HG03460 (cell line): ENCODE results near the gene FBP1.
"Not testable (repeated sequence)": the region's sequence is repeated elsewhere in the genome, so short reads cannot be mapped to it uniquely, and the experiment has no call there.

ENCODE experiments used
- ATAC-seq: cut with Tn5 transposase; IDR thresholded peaks from one replicate; pipeline ENCODE4 v1.9.1; 2021; ENCODE audit not compliant: unreplicated experiment

FBP1 gene

DNA sequence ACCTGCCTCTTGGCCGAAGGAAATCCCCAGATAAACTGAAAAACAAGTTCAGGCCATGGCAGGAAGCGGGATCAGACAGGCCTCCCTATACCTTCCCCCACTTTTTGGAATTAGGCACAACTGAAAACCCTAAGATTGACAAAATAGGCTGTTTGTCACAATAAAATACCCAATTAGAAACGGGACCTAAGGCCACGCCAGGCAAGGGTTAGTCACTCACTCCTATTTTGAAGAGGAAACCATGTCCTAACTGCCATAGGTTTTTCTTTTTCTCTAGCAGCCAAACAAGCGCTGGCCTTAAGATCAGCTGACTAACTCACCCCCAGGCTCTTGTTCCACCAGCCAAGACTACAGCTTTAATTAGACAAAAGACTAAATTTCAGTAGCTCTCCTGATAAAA, 57.6 kb downstream of the FBP1 start:
- no peak for ATAC-seq

DNA sequence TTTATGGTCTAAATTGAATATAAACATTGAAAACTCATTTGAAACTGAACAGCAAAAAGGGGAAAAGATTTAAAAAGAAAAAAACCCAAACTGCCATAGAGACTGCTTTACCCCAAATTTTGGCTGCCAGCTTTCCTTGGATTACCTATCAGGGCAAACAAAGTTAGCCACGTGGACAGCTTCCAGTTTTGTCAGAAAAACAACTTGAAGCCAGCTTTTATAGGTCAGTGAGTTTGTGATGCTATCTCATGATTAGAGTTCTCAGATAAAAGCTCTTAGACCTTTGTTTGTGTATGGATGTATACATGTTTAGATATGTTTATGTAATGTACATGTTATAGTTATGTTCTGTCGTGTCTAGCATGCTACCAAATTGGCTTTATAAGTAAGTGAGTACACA, 61.7 kb downstream of the FBP1 start:
- no peak for ATAC-seq

DNA sequence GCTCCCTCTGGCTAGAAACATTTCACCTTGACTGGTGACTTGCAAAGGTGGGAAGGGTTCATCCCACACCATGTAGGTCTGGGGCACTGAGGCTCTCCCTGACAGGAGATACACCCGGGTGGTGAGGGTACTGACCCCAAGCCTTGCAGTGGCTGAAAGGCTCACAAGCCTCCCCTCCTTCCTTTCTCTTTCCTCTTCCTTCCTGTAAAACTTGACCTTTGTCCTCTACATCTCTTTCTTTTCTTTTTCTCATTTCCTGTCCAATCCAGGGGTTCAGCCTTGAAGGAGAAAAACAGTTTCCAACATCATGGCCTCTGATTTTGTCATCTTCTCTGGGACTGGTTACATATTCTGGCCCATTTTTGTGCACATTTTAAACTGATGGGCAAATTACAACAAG, 62.3 kb downstream of the FBP1 start:
- ATAC-seq, result no peak

DNA sequence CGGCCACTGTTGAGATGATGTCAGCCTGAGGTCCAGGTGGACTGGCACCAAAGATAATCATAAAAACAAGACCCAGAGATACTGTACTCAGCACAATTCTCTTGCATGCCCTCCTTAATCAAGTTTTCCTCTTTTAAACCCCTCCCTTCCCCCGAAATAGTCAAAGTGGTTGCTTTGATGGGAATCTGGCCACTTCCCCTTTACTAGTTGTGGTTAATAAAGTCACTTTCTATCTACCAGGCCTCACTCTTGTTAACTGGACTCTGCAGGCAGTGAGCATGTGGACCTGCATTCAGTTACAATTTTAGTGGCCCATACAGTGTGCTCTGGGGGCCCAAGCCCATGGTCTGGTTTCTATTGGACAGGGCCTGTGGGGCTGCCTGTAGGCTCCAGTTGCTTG, 63.2 kb downstream of the FBP1 start:
- ATAC-seq, result no peak

DNA sequence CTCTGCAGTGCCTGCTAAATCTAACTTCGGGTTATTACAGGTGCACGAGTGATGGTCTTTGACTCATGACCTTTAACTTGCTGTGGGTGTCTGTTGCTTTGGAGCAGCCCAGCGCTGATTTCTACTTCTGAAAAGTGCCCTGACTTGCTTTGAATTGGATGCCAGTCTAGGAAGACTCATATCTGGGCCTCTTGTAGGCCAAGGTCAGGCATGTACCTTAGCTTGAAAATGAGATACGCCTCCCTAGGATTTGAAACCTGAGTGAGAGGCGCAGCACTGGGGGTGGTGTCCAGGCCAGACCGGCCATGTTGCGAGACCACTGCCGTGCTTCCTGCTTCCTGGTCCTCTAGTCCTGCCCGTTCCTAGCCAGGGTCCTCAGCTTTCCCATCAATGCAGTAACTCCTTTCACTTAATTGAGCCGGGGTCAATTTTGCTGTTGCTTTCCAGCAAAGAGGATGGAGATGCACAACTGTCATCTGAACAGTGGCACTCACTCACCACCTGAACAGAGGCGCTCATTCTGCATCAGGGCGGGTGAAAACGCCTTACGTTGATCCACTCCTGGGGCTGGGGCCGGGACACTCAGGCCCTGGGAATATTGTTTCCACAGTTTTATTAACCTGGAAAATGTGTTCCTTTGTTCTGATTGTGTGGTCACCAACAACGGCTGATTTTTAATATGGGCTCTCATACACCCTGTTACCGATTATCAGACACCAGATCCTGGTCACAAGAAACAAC, 70.2 kb downstream of the FBP1 start:
- ATAC-seq, result no peak

DNA sequence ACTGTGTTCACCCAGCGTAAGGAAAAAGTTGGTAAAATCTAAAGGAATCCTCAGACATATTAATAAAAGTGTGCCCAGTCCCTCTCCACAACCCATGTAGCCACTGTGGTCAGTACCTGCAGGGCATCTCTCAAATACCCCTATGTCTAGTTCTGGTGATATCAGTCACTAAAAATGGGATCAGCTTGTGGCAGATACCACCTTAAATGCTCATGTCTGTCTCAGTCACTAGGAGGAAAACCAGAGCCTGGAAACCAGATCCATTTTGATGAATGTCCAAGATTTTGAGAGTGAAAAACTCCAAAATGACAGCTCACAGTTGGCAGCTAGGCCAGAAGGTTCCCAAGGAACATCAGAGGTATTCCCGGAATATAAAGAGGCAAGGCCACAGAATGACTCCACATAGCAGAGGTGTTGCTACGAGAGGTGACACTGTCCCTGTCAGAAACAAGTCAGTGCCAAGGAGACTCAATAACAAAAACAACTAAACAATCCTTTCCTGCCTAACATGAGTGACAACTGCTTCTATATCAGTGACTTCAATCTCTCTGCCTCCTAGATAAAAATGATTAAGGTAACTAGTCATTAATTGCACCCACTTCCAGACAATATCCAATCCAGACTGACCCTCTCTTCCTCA, 70.9 kb downstream of the FBP1 start:
- ATAC-seq, result no peak

DNA sequence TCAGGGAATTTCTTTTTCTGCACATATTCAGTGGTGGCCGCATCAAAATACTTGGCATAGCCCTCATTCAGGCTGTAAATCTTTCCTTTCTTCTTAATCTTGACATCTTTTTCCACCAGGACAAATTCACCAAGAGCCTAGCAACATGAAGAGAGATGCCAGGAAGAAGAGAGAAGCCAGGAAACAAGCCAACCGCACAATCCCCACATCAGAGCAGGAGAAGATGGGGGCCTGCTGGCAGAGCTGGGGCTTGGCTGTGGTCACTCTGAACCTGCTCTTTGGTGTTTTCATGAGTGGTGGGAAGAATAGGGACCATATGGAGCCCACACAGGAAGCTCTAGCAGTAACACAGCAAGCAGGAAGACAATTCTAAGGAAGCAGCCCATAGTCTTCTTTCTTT, 72.0 kb downstream of the FBP1 start:
- ATAC-seq, result no peak

DNA sequence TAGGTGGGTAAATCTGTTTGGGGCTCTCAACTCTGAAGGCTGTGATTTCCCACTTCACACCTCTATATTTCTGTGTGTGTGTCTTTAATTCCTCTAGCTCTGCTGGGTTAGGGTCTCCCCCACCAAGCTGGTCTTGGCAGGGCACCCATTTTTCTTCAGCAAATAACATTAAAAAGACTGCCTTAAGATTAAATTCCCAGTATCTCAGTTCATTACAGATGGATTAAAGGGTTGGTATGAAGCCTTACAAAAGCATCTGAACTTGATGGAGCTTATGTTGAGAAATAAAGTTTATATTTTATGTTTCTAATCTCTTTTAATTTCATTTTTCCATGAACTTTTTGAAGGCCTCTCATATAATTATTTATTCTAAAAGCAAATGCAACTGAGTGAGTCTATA, 72.8 kb downstream of the FBP1 start:
- ATAC-seq, result no peak

DNA sequence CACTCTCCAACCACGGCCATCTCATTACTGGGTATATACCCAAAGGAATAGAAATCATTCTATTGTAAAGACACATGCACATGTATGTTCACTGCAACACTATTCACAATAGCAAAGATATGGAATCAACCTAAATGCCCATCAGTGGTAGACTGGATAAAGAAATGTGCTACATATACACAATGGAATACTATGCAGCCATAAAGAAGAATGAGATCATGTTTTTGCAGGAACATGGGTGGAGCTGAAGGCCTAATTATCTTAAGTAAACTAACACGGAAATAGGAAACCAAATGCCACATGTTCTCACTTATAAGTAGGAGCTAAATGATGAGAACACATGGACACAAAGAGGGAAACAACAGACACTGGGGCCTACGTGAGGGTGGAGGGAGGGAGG, 75.0 kb downstream of the FBP1 start:
- not testable (repeated sequence) for ATAC-seq

DNA sequence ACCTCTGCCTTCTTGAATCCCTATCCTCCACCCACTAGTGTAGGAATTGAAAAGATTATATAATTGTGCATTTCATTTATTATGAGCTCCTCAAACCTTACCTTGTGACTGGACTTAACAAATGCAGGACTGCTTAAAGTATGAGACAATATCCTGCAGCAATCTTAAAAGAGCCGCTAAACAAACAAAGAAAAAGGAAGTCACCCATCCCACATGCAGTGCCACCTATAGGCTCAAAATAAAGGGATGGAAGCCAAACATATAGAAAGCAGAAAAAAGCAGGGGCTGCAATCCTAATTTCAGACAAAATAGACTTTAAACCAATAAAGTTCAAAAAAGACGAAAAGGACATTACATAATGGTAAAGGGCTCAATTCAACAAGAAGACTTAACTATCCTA, 75.8 kb downstream of the FBP1 start:
- ATAC-seq, result no peak

DNA sequence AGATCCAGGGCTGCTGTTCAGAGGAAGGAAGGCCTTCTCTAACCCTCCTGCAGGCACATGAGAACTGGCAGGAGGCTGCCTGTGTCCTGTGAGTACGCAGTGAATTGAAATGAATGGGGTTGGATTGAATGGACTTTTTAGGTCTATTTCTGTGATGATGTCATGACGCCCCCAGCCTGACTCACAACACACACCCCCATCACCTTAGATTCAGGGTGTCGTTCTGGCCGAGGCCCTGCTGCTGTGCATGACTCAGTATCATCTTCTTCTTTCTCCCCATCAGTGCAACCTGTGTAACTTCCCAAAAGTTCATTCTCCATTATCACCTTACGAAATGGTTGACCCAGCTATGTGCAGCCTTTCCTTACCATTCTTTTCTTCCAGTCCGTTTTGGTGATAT, 79.1 kb downstream of the FBP1 start:
- ATAC-seq, result no peak

DNA sequence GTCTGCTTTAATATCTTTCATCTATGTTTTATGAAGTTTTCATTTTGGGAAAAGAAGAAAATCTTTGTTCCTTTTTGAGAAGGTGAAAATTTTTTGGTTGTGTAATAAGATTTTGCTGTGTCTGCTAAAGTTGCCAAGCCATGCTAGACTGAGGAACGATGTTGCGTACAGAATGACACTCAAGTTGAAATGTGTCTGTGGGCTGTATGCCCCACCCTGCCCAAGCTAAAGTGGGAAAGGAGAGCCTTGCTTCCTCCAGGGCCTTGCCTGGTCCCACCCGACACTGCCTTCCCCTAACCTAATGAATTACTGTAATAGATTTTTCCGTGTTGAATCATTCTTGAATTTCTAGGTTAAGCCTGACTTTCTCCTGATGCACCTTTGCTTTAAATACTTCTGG, 81.9 kb downstream of the FBP1 start:
- no peak for ATAC-seq

DNA sequence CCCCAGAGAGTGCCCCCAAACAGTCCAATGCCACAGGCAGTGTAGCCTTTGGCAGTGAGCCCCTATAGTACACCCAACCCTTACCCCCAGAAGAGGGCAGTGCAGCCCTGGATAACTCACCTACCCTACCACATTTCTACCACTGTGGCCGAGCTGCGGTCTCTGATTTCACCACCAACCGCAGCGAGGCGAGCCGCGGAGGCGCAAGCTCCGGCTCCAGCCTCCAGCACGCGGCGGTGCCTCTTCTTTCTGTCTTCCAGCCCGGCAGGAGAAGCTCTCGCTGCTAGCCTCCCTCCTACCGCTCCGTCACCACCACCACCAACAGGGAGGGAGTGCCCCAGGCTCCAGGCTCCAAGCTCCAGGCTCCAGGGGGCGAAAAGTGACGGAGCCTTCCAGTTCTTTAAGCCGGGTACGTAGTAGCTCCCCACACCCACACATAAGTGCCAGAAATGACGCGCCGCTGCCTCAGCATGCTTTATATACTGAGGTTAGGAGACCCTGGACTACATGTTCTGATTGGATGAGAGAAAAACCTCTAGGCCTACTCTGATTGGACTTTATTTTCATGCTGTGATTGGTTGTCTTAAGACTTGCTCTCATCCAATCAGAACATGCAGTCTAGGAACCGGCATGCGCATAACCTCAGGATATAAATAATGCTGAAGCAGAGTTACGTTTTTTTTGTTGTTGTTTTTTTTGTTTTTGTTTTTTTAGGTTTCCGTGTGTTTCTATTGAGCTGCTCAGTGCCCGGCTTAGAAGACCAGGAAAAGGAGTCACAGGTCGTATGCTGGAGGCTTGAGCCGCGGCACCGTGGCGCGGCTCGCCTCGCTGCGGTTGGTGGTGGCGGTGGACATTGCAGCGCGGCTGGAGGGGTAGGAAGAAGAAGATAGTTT, 84.6 kb downstream of the FBP1 start, which contains the start of gene PCAT7:
Gene PCAT7, plus strand, starts transcription at position 645 of the 893 bp plus-strand sequence.
- ATAC-seq, result no peak

DNA sequence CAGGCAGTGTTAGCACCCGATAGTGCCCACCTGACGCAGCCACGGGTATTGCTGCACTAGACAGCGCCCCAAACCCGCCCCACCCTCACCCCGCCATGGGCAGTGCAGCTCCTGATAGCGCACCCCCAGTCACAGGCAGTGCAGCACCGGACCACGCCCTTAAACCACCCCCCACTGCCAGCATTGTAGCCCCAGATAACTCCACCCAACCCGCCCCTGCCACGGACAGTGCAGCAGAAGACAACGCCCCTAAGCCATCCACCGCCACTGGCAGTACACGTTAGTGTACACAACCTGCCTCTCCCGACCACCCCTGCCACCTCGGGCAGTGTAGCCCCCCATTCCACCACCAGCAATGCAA, 85.3 kb downstream of the FBP1 start:
- ATAC-seq, result no peak
